ENCODE measurements around the gene SS18L1. TPM values are rescaled to one million over a fixed set of nuclear protein-coding genes. Genes with fewer than 3 reads are reported as not detected.

SS18L1 gene
- total RNA-seq, 1 donor from 2014 or later, result 5.5 TPM

DNA sequence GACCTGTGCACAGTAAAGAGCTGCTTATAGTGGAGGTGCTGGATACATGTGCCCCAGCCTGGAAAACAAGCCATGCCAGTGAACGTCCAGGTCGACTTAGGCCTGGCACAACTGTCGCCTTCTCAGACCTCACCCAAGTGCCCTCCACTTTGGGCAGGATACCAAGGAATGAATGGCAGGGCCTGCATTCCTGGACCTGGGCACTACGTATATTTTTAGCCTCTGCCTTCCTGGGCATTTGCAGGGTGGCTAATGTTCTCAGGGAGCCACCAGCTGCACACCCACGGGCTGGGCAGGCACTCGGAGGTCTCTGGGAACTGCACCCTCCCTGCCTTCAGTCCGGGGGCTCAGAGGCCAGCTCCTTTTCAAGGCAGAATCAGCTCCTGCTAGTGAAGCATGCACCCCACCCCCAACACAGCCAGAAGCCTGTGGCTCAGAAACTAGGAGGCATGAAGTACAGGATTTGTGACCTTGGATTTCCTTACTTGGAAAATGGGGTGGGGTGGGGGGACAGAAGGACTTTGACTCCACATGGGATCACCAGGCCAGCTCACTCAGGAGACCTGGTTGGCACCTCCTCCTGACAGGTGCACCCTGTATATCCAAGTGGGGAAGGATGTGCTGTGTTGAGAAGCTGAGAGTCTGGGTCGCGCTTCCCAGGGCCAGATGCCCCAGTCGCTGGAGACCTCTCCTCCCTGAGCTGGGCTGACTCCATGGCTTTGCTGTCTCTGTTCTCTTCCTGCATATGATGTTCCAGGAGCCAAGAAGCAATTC is 23.8 kb upstream of the SS18L1 start:
- no peak for DNase-seq (ENCODE audit: low spot score)

- DNase-seq (ENCODE audit: low spot score), result no peak
These were observed 23.2 kb upstream of the SS18L1 start for GRCh38 chr20:62120365-62120762.

GRCh38 chr20:62120990-62121775 is 22.4 kb upstream of the SS18L1 start:
- no peak for DNase-seq (ENCODE audit: low spot score)

DNA sequence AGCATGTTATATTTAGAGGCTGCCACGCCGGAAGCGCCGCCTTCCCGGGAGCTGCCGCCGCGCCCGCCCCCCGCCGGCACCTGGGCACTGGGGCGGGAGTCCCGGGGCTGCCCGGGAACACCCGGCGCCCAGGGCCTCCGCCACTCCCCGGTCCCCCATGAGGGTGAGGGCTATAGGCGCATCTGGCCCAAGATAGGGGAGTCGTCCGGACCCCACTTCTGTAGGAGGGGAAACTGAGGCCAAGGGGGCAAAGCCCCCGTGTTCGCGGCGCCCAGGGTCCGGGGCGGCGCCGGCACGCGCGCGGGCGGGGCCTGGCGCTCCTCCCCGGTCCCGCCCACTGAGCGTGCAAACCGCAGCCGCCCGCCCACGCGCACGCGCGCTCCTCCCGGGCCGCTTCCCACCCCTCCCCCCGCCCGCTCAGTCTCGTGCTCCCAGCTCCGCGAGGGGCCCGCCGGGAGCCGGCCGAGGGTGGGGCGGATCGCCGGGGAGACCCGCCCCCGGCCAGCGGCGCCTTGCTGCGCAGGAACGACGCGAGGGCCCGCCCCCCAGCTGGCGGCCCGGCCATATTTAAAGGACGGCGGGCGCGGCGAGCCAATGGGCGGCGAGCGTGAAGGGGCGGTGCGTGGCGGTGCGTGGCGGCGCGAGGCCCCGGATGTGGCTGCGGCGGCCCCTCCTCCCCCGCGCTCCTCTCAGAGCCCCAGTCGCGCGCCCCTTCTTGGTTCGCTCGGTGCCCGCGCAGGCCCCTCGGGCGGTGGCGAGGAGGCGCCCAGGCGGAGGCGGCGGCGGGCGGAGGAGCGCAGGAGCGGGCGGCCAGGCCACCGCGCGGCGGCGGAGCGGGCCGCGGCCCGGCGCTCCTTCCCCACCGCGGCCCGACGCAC is 21.6 kb upstream of the SS18L1 start, which contains the start of gene LSM14B:
Gene LSM14B, plus strand, starts transcription at position 700 of the 878 bp plus-strand sequence. CDS start 192 bp downstream, outside the sequence.
- DNase-seq (ENCODE audit: low spot score), result peak; percentile 99

- DNase-seq (ENCODE audit: low spot score), result peak; percentile 63
These were observed 20.7 kb upstream of the SS18L1 start for GRCh38 chr20:62122654-62123449.

DNA sequence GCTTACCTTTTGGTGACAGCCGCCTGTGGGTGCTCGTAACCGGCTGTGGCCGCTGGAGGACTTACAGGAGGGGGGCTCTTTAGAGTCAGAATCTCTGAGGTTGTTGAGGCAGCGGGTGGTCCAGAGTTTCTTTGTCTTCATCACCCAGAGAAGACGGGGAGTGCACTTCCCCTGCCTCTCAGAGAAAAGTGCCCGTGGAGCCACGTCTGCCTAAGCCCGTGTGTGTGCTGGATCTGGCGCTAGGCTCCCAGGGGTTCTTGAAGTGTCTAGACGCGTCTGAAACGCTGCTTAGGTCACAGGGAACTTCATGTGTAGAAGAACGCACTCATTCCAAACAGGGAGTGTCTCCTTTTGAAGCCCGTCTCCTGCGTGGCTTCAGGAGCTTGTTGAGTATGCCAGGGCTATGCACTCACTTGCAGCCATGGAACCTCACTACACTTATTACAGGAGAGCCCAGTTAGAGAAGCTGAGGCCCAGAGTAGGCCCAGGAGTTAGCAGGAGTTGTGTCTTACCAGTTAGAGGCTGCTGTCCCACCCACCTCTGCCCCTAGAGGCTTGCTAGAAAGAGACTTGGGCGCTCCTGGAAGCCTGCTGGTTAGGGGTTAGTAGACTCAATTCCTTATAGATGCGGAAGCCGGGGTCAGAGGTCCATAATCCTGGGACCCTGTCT is 20.0 kb upstream of the SS18L1 start:
- DNase-seq (ENCODE audit: low spot score), result peak; percentile 38

- no peak for DNase-seq (ENCODE audit: low spot score)
These were observed 17.4 kb upstream of the SS18L1 start for GRCh38 chr20:62126141-62126540.

GRCh38 chr20:62127799-62128198 is 15.8 kb upstream of the SS18L1 start:
- no peak for DNase-seq (ENCODE audit: low spot score)

DNA sequence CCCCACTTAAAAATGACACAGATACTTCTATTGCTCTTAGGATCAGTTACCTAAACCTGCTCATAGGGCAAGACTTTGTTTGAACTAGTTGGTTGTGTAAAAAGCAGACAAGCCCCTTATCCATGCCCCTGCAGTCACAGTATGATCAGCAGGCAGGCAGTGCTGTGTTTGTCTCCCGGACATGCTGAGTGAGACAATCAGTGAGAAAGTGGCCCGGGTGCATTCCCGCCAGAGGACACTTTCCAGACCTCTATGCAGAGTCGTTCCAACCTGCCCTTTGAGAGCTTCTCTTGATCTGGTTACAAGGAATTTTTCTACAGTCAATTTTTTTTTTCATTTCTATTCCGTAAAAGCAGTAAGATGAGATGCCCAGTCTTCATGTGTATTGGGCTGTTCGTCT is 15.1 kb upstream of the SS18L1 start:
- peak; percentile 76 for DNase-seq (ENCODE audit: low spot score)

DNA sequence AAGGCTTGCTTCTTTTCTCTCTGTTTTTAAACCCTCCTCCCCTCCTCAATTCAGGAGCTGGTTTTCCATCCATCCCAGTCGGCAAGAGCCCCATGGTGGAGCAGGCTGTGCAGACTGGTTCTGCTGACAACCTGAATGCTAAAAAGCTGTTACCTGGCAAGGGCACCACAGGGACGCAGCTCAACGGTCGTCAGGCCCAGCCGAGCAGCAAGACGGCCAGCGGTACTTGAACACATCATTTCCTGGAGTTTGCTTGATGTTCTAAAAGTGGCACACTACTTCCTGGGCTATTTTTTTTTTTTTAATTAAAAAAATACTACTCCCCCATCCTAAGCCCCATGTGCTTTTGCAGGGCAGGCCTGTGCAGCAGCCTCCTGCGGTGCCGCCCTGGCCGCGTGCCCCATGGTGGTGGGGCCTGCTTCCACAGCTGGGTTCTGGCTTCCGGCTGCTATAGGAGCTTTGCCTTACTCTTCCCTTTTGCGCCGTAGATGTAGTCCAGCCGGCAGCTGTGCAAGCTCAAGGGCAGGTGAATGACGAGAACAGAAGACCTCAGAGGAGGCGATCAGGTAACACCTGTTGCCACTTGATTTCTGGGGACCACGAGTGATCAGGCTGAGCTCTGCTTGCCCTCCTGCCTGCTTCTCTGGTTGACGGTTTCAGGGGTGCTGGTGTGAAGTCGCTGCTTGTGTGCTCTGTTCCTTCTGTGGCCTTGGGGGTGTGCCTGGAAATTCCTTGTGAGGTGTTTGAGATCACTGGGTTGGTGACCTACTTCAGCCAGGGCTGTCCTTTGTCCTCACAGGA is 13.6 kb upstream of the SS18L1 start:
- no peak for DNase-seq (ENCODE audit: low spot score)

DNA sequence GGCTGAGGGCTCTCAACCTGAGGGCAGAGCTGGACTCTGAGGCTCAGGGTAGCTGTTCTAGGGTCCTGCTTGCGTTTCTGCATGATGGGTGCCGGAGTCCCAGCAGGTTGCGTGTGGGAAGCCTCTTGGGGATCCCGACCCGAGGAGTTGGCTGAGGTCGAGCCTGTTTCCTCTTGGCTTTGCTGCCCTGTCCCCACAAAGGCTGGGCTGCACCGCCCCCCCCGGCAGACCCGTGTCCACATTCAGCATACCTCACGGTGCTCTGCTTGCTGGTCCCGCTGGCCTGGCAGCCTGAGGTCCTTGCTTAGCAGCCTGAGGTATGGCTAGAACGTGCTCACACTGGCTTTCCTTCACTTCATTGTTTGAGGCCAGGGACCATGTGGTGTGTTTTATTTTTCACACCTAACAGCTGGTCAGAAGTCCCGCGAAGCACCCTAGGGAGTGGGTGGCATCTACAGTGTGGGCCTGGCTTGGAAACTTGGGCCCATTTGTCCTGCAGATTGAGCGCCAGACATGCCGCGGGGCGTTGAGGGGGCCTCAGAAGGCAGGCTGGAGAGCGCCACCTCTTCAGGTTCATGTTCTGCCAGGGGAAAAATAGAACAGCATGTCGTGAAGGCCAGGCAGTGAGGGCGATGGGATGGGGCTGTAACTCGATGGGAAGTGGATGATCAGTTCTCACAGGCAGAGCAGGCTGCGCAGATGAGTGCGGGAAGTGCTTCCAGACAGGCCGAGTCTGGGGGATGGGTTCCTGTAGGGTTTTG is 11.8 kb upstream of the SS18L1 start:
- DNase-seq (ENCODE audit: low spot score), result no peak

DNA sequence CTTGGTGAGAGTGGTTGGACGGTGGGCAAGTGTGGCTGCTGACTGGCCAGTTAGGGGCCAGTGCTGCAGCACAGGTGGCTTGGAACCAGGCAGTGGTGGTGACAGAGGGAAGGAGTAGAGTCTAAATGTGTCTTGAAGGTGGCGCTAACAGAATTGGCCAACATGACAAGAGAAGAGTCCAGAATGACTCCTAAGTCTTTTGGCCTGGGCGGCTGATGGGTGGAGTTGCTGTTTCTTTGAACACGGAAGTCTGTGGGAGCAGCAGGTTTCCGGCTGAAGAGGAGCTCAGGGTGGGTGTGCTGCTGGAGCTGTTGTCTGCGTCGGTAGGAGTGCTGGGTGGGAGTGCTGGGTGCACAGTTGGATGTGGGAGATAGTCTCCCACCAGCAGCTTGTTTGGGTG is 11.1 kb upstream of the SS18L1 start:
- DNase-seq (ENCODE audit: low spot score), result no peak

DNA sequence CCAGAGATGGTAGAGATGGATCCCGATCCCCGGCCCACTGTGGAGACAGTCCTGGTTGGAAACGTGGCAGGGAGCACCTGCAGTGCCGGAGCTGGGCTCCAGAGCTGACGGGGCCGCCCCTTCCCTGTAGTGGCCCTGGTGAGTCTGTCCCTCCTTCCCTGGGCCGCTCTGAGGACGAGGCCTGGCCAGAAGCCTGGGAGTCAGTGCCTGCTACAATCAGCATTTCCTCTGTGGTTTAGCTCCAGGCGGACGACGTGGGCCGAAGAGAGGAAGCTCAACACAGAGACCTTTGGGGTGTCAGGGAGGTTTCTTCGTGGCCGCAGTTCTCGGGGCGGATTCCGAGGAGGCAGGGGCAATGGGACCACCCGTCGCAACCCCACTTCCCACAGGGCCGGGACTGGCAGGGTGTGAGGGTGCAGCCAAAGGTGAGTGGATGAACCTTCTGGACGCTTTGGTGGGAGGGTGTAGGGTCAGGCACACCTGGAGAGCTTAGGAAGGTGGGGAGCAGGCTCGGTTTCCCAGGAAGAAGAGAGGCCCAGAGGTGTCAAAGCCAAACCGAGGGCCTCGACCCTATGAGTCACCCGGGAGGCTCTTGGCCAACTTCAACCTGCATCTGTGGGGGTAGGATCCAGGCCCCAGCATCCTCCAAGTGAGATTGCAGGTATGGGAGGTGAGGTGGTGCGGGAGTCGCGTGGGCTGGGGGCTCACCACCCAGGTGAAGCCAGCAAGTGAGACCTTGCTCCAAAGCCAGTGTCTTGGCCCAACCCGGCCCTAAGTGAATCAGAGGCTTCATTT is 10.3 kb upstream of the SS18L1 start:
- no peak for DNase-seq (ENCODE audit: low spot score)

- DNase-seq (ENCODE audit: low spot score), result no peak
These were observed 9.7 kb upstream of the SS18L1 start for GRCh38 chr20:62133864-62134263.

GRCh38 chr20:62134735-62135231 is 8.8 kb upstream of the SS18L1 start:
- DNase-seq (ENCODE audit: low spot score), result no peak

DNA sequence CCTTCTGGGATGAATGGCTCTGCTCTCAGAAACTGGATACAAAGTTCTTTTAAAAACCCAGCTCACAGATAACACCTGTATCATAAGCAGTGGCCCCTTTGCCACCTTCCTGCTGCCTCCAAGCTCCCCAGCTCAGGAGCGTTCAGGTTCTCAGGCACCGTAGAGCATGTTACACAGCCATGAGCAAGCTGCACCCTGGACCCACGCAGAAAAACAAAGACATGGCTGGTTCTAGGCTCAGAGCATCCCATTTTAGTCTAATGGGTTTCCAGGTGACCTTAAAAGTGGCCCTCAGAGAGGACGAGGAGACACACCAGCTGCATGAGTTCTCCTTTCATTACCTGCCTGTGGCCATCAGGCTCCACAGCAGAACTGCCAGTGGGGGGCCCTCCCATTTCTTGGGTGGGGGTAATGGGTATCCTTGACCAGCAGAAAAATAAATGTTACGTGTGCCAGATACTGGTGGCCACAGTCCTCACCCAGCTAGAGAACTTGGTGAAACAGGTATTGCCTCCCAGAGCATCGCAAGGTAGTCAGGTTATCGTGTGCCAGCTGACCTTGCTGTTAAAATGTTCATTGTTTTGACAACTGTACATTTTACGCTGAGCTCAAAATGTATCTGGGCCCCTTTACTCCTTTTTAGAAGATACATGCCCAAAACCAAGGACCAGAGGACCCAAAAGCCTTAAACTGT is 7.8 kb upstream of the SS18L1 start:
- DNase-seq (ENCODE audit: low spot score), result no peak

Data from umbilical cord (tissue), 2 donors.